Measurements from ENCODE around the gene CWC15. TPM values are rescaled to one million over a fixed set of nuclear protein-coding genes. Genes with fewer than 3 reads are reported as not detected.
A peak's percentile ranks its signal among the peaks of the same experiment; 100 is the strongest.
"Not testable (repeated sequence)": the region's sequence is repeated elsewhere in the genome, so short reads cannot be mapped to it uniquely, and the experiment has no call there.

The CWC15 gene
- total RNA-seq, 1 donor from 2014 or later = 87.6 TPM

GRCh38 chr11:94923004-94923334 lies 50.4 kb downstream of the CWC15 start:
- no peak for DNase-seq

DNA sequence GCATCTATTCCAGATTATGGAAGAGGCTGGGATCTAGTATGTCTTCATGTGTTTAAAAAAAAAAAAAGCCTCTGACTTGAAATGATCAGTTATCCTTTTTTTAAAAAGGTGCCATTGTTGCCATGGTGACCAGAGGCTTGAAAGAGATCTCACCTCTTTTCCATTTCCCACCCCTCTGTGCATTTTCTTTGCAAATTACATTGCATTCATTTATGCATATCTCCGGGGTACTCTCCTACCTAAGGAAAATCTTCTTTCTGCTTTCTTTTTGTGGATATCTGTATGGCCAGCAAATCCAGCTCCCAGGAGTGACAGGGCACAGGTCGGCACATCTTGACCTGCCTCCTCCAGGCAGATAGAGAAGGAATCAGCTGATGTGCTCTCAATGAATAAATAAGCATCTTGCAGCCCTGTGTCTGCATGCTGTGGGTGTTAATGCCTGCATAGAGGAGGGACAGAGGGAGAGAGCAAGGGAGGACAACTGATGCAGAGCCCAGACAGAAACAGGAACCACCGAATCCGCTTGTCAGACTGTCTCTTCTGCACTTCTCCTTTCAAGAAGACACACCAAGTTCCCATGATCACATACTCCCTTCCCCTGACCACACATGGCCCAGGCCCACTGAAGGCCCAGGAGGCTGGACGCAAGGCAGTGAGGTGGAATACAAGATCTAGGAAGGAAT lies 50.9 kb downstream of the CWC15 start:
- H3K4me3 Mint-ChIP-seq = no peak overlapping the region
- H3K9me3 Mint-ChIP-seq = peaks cover 14% of the 10 kb centered on the region
- peaks cover 22% of the 10 kb centered on the region for H3K4me1 Mint-ChIP-seq
- peaks cover 1% of the 10 kb centered on the region for H3K27me3 Mint-ChIP-seq
- intact Hi-C loops (cut with micrococcal nuclease) = no loop called here
- peaks cover 12% of the 10 kb centered on the region for H3K36me3 Mint-ChIP-seq (ENCODE audit: low read depth)
- DNase-seq = no peak
- H3K27ac Mint-ChIP-seq = no peak overlapping the region

More at GRCh38 chr11:94923004-94923334, 50.4 kb downstream of the CWC15 start:
- Mint-ChIP-seq H3K27me3 (peaks cover 1% of the 10 kb centered on the region), H3K36me3 (ENCODE audit: low read depth) (peaks cover 12% of the 10 kb centered on the region), H3K9me3 (peaks cover 14% of the 10 kb centered on the region), H3K4me3 (no peak overlapping the region), H3K27ac (no peak overlapping the region), H3K4me1 (peaks cover 23% of the 10 kb centered on the region)
- intact Hi-C loops (cut with micrococcal nuclease) = no loop called here

DNA sequence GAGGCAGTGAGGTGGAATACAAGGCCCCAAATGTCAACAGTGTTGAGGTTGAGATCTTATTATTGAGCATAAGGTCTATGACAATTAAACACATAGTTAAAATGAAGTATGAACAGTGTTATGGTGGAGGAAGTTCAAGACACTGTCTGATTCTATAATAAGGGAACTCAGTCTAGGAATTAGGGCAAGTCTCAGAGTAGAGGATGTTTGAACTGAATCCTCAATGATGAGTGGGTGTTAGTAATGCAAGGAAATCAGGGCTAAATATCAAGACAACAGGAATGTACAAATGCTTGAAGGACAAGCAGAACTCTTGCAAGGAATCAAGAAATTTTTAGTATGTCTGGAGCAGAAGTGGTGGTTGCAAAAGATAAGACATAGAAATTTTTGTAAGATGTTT lies 53.0 kb downstream of the CWC15 start:
- Mint-ChIP-seq H3K4me3 (no peak overlapping the region), H3K4me1 (peaks cover 11% of the 10 kb centered on the region), H3K36me3 (ENCODE audit: low read depth) (peaks cover 6% of the 10 kb centered on the region), H3K9me3 (peaks cover 6% of the 10 kb centered on the region), H3K27me3 (peaks cover 4% of the 10 kb centered on the region), H3K27ac (no peak overlapping the region)
- intact Hi-C loops (cut with micrococcal nuclease) = no loop called here
- DNase-seq = no peak

GRCh38 chr11:94913718-94914394 lies 59.5 kb downstream of the CWC15 start:
- not testable (repeated sequence) for H3K4me1 Mint-ChIP-seq, H3K9me3 Mint-ChIP-seq

GRCh38 chr11:94912806-94913205 lies 60.5 kb downstream of the CWC15 start:
- no peak overlapping the region for H3K27ac Mint-ChIP-seq
- peak; percentile 43 for DNase-seq
- intact Hi-C loops (cut with micrococcal nuclease) = no loop called here
- no peak overlapping the region for H3K4me3 Mint-ChIP-seq
- no peaks in the 10 kb centered on the region for H3K4me1 Mint-ChIP-seq
- peaks cover 5% of the 10 kb centered on the region for H3K27me3 Mint-ChIP-seq
- no peaks in the 10 kb centered on the region for H3K36me3 Mint-ChIP-seq (ENCODE audit: low read depth)
- H3K9me3 Mint-ChIP-seq = no peaks in the 10 kb centered on the region

More at GRCh38 chr11:94913718-94914394, 59.5 kb downstream of the CWC15 start:
- H3K36me3 Mint-ChIP-seq (ENCODE audit: low read depth); H3K27me3 Mint-ChIP-seq; DNase-seq; H3K27ac Mint-ChIP-seq; intact Hi-C loops (cut with micrococcal nuclease); H3K4me3 Mint-ChIP-seq: not testable (repeated sequence)

Other genes with a start within 250 kb of the CWC15 start
- 5.4 and 5.9 TPM in 2 replicates for gene AMOTL1, start 205.2 kb downstream of the CWC15 start, total RNA-seq
- 1.2 TPM in 2 replicates for gene KDM4D, start 153 bp upstream of the CWC15 start, total RNA-seq
- not detected in 2 replicates for gene KDM4E, start 51.7 kb upstream of the CWC15 start, total RNA-seq
- not detected in 2 replicates for gene KDM4F, start 75.9 kb upstream of the CWC15 start, total RNA-seq
- 45.9 and 46.0 TPM in 2 replicates for gene SRSF8, start 93.4 kb upstream of the CWC15 start, total RNA-seq
- 34.1 and 34.3 TPM in 2 replicates for gene ENDOD1, start 116.3 kb upstream of the CWC15 start, total RNA-seq

Data from activated CD4-positive, alpha-beta T cell treated with anti-CD3 and anti-CD28 coated beads, Interleukin-2, amount 10 ng/mL, durations not matched to agents 24 days and 14 days (primary cell).